GM12801 (cell line): ENCODE data around the gene ISL2.

Experiments used
- TF ChIP-seq, protein P1 (sequence below): IDR thresholded peaks from one replicate; pipeline ENCODE4 v1.5.1; 2011; ENCODE audit warnings: control low read depth; ENCODE audit not compliant: insufficient read length; ENCODE audit errors: extremely low read depth

ISL2 gene

DNA sequence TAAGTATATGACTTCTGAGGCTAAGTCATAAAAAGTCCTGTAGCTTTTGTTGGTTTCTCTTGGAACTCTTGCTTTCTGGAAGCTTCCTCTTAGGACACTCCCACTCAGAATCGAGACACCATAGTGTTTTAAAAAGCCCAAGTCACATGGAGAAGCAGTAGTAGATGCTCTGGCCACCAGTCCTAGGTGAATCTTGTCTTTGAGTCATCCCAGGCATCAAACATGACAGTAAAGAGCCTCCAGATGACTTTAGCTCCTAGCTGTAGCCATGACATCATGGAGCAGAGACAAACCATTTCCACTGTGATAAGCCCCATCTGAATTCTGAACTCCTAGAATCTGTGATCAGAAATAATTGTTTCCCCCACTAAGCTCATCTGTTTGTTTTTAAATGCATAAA lies 42.1 kb downstream of the ISL2 start:
- TF ChIP-seq, protein P1, sequence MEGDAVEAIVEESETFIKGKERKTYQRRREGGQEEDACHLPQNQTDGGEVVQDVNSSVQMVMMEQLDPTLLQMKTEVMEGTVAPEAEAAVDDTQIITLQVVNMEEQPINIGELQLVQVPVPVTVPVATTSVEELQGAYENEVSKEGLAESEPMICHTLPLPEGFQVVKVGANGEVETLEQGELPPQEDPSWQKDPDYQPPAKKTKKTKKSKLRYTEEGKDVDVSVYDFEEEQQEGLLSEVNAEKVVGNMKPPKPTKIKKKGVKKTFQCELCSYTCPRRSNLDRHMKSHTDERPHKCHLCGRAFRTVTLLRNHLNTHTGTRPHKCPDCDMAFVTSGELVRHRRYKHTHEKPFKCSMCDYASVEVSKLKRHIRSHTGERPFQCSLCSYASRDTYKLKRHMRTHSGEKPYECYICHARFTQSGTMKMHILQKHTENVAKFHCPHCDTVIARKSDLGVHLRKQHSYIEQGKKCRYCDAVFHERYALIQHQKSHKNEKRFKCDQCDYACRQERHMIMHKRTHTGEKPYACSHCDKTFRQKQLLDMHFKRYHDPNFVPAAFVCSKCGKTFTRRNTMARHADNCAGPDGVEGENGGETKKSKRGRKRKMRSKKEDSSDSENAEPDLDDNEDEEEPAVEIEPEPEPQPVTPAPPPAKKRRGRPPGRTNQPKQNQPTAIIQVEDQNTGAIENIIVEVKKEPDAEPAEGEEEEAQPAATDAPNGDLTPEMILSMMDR = no peak

DNA sequence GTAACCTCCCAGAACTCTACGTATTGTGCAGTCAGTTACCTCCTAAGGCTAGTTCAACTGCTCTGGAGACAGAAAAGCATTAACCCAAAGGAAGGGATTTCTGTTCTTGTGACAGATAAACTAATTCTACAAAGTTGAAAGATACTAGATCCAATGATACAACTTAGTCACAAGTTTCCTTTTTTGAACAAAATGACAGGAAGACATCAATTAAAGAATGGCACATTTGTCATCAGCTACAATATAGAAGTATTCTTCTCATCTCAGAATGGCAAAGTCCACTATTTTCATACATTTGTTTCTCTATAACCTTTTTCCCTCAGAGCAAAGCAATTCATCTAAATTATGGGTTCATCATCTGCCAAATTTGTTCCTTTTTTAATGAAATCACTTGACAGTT lies 43.7 kb downstream of the ISL2 start:
- TF ChIP-seq, protein P1 = no peak

DNA sequence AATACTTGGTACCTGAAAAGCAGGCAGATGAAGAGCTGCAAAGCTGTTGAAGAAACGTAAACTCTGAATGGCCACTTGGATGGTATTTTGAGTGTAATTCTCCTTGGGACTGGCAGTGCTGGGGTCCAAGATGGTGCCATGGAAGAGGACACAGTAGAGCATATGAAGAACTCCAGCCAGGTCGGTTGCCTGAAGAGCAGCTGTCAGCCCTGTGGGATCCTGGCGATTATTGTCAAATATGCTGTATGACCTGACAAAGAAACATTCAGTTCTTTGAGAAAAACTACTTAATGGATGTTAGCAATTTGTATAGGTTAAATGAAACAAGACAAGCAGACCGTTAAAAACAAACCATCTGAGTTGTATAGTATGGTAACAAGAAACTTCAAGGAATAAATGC lies 44.8 kb downstream of the ISL2 start:
- TF ChIP-seq, protein P1 = no peak

GRCh38 chr15:76382987-76383728 lies 46.6 kb downstream of the ISL2 start:
- TF ChIP-seq, protein P1 = no peak

DNA sequence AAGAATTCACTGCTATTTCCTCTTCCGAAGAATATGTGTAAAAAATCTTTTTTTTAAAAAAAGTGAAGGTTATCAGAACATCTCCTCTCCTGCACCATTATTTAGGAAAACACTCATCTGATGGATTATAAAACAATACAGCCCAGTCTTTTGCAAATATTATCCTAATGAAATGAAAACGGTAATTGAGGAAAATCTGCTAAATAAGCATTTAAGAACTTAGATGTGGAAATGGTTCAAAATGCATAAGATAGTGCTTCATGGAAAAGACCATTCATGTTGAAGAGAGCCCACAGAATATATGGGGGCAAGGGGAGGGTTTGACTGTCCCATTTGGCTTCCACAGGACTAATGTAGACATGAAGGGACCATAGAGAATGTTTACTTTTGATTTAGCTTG lies 47.8 kb downstream of the ISL2 start:
- TF ChIP-seq, protein P1 = no peak

- TF ChIP-seq, protein P1 = no peak
Measured at GRCh38 chr15:76386178-76386577, 49.6 kb downstream of the ISL2 start.

DNA sequence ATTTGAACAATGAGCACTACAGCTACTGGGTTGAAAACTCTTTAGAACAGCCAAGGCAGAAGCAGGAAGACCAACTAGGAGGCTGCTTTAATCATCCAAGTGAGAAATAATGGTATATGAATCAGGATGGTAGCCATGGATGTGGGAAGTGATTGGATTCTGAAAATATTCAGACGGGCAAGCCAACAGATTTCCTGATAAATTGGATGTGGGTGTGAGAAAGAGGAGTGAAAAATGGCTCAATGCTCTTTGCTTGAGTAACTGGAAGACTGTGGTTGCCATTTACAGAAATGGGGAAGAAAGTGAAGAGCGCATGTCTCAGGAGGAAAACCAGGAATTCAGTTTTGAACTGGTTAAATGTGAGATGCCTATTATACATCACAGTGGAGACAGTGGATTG lies 50.4 kb downstream of the ISL2 start:
- TF ChIP-seq, protein P1 = no peak

GRCh38 chr15:76390571-76390970 lies 54.0 kb downstream of the ISL2 start:
- TF ChIP-seq, protein P1 = no peak
